Tibial nerve (tissue), 4 donors: ENCODE data around the gene TMEM82. TPM values are rescaled to one million over a fixed set of nuclear protein-coding genes. Genes with fewer than 3 reads are reported as not detected.

ENCODE experiments used
- DNase-seq, 2 donors: peaks; one replicate each; pipeline ENCODE4 v3.0.0-alpha.2; 2019; ENCODE audit warnings: low spot score in 2 of 2
- H3K27ac ChIP-seq, 4 donors: fragments of 200-600 bp; sonication (generic) in 3 of 4; one replicate each; pipeline ENCODE4 v1.5.1; 2017 to 2019; ENCODE audit warnings: mild to moderate bottlenecking in 1 of 4
- H3K27me3 ChIP-seq, 2 donors: fragments of 200-600 bp; sonication (generic) in 1 of 2; one replicate each; pipeline versions ENCODE4 v1.5.1 to v1.6.0; 2017 to 2019
- H3K36me3 ChIP-seq, 3 donors: fragments of 200-600 bp; sonication (generic); one replicate each; pipeline ENCODE4 v1.5.1; 2018 to 2019
- H3K4me1 ChIP-seq, 4 donors: fragments of 200-600 bp; sonication (generic) in 3 of 4; one replicate each; pipeline ENCODE4 v1.5.1; 2017 to 2019
- H3K4me3 ChIP-seq, 4 donors: fragments of 200-600 bp; sonication (generic) in 3 of 4; one replicate each; pipeline ENCODE4 v1.5.1; 2017 to 2019; ENCODE audit warnings: mild to moderate bottlenecking in 1 of 4, moderate library complexity in 1 of 4
- H3K9me3 ChIP-seq, 4 donors: fragments of 200-600 bp; sonication (generic) in 3 of 4; one replicate each; pipeline ENCODE4 v1.5.1; 2017 to 2019
- CTCF ChIP-seq, 5 experiments: fragments of 200-600 bp in 3 of 5; fragments of 450-650 bp in 2 of 5; sonication (generic) in 3 of 5; IDR thresholded peaks; one replicate each; pipeline ENCODE4 v1.5.1; 2016 to 2019; ENCODE audit warnings: antibody characterized with exemption in 5 of 5, mild to moderate bottlenecking in 3 of 5, moderate library complexity in 2 of 5
- EP300 ChIP-seq, 2 donors: sonication (generic); formaldehyde crosslinking; IDR thresholded peaks; one replicate each; pipeline ENCODE4 v1.6.1; 2017; ENCODE audit warnings: antibody characterized with exemption in 2 of 2, mild to moderate bottlenecking in 1 of 2
- POLR2A ChIP-seq, 2 donors: fragments of 450-650 bp; IDR thresholded peaks; one replicate each; pipeline ENCODE4 v1.6.1; 2017; ENCODE audit warnings: antibody characterized with exemption in 2 of 2, mild to moderate bottlenecking in 2 of 2, moderate library complexity in 2 of 2
- WGBS, 2 donors: methylation state at CpG; one replicate each; pipeline ENCODE4 v1.1.5; 2018; 5-methylcytosine and 5-hydroxymethylcytosine counted together
- total RNA-seq, 4 donors: library from RNA; depleted of rRNA; stranded (reverse); fragments of >200 nt; gene quantifications; one replicate each; pipeline ENCODE4 v1.1.0, GENCODE V29; 2016

Gene TMEM82
- total RNA-seq, 4 donors from 2014 or later, result not detected

- Histone ChIP-seq H3K4me3 (no peak overlapping the region), H3K27ac (peak overlapping the region in 1 of 4 donors; percentile 6), H3K27me3 (no peaks in the 10 kb centered on the region), H3K9me3 (no peaks in the 10 kb centered on the region), H3K4me1 (peaks cover 0 to 10% (median 8%) of the 10 kb centered on the region in 4 donors), H3K36me3 (no peaks in the 10 kb centered on the region)
- DNase-seq, result no peak
- 81 to 82% methylated on average over 10 of the region's 10 CpGs for WGBS, 2 donors
- no peak for TF ChIP-seq CTCF (IDR thresholded peaks at IDR 0.05)
- no peak for TF ChIP-seq EP300 (IDR thresholded peaks at IDR 0.05)
- no peak for TF ChIP-seq POLR2A (IDR thresholded peaks at IDR 0.05)
Observed at GRCh38 chr1:15748690-15749398, 6.5 kb downstream of the TMEM82 start.

DNA sequence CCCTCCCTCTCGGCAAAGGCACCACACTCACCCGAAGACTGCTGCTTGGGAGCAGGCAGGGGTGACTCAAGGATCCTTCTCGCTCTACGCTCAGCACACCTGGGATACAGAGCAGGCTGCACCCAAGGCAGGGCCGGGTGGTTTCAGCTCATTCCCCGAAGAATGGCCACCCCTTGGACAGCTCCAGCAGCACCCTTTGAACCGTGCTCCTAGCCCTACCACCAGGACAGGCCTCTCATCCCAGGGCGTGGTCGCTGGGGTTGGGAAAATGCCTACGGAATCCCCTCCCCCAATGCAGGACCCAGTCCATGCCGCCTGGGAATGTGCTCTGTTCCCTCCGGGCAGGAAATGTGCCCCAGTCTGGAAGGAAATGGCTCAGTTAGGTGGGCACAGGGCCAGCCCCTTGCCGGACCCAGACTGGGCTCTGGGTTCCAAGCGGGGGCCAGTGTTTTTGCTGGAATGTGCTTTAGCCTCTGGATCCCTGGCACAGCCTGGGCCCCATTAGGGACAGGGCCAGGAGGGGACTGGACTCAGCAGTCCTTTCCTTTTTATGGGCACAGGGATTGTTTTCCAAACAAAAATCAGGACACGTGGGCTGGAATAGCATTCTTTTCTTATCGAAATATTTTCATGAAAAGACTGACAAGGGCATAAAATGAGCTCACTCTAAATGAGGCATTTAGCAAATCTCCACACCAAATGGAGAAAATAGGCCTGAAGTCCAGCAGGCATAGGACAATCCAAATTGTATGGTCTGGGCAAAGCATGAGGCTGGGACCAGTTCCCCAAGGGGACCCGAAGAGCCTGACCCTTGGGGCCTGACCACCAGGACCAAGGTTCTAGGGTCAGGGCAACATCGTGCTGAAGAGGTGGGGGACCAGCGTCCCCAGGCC, 7.3 kb downstream of the TMEM82 start:
- no peaks in the 10 kb centered on the region for H3K9me3 ChIP-seq
- 44 to 53% methylated on average over 15 to 17 of the region's 19 CpGs for WGBS, 2 donors
- no peaks in the 10 kb centered on the region for H3K36me3 ChIP-seq
- H3K4me3 ChIP-seq, result no peak overlapping the region
- H3K27me3 ChIP-seq, result no peaks in the 10 kb centered on the region
- TF ChIP-seq EP300 (IDR thresholded peaks at IDR 0.05) (no peak), CTCF (IDR thresholded peaks at IDR 0.05) (no peak), POLR2A (IDR thresholded peaks at IDR 0.05) (no peak)
- DNase-seq, result no peak
- peak overlapping the region in 1 of 4 donors; percentile 6 for H3K27ac ChIP-seq
- H3K4me1 ChIP-seq, result peaks cover 0 to 10% (median 8%) of the 10 kb centered on the region in 4 donors

GRCh38 chr1:15750924-15751323, 8.6 kb downstream of the TMEM82 start:
- H3K27ac ChIP-seq, result no peak overlapping the region
- TF ChIP-seq POLR2A (IDR thresholded peaks at IDR 0.05), result no peak
- no peak for TF ChIP-seq EP300 (IDR thresholded peaks at IDR 0.05)
- no peak for TF ChIP-seq CTCF (IDR thresholded peaks at IDR 0.05)
- peaks cover 0 to 11% (median 8%) of the 10 kb centered on the region in 4 donors for H3K4me1 ChIP-seq
- H3K9me3 ChIP-seq, result no peaks in the 10 kb centered on the region
- WGBS, 2 donors, result 79 to 81% methylated on average over 12 of the region's 12 CpGs
- H3K36me3 ChIP-seq, result no peaks in the 10 kb centered on the region
- no peak for DNase-seq
- H3K4me3 ChIP-seq, result no peak overlapping the region
- no peaks in the 10 kb centered on the region for H3K27me3 ChIP-seq

GRCh38 chr1:15751717-15752116, 9.4 kb downstream of the TMEM82 start:
- peaks cover 0 to 6% of the 10 kb centered on the region in 2 donors for H3K27me3 ChIP-seq
- H3K36me3 ChIP-seq, result no peaks in the 10 kb centered on the region
- DNase-seq, result no peak
- no peaks in the 10 kb centered on the region for H3K9me3 ChIP-seq
- TF ChIP-seq POLR2A (IDR thresholded peaks at IDR 0.05), result no peak
- no peak for TF ChIP-seq CTCF (IDR thresholded peaks at IDR 0.05)
- no peak for TF ChIP-seq EP300 (IDR thresholded peaks at IDR 0.05)
- H3K4me1 ChIP-seq, result peaks cover 0 to 19% (median 10%) of the 10 kb centered on the region in 4 donors
- no peak overlapping the region for H3K27ac ChIP-seq
- WGBS, 2 donors, result 85 to 94% methylated on average over 10 of the region's 10 CpGs
- H3K4me3 ChIP-seq, result no peak overlapping the region

GRCh38 chr1:15753776-15754175, 11.5 kb downstream of the TMEM82 start:
- H3K27me3 ChIP-seq, result peaks cover 0 to 26% of the 10 kb centered on the region in 2 donors
- no peaks in the 10 kb centered on the region for H3K36me3 ChIP-seq
- H3K4me1 ChIP-seq, result peaks cover 0 to 38% (median 23%) of the 10 kb centered on the region in 4 donors
- no peaks in the 10 kb centered on the region for H3K9me3 ChIP-seq
- TF ChIP-seq EP300 (IDR thresholded peaks at IDR 0.05), result no peak
- TF ChIP-seq POLR2A (IDR thresholded peaks at IDR 0.05), result no peak
- TF ChIP-seq CTCF (IDR thresholded peaks at IDR 0.05), result no peak
- no peak for DNase-seq
- no peak overlapping the region for H3K27ac ChIP-seq
- WGBS, 2 donors, result 70 to 84% methylated on average over 10 of the region's 10 CpGs
- H3K4me3 ChIP-seq, result no peak overlapping the region
